Stimulated activated CD4-positive, alpha-beta T cell treated with anti-CD3 and anti-CD28 coated beads, Interleukin-12 subunit alpha, Interleukin-12 subunit beta, amount 100 ng/mL, for 24 hours (primary cell): Measurements from ENCODE around the gene NAPSA.

Experiments
- DNase-seq, 2 experiments: peaks; one replicate each; pipeline ENCODE4 v3.0.0-alpha.2; 2020; ENCODE audit warnings: low read depth in 2 of 2

Gene NAPSA

DNA sequence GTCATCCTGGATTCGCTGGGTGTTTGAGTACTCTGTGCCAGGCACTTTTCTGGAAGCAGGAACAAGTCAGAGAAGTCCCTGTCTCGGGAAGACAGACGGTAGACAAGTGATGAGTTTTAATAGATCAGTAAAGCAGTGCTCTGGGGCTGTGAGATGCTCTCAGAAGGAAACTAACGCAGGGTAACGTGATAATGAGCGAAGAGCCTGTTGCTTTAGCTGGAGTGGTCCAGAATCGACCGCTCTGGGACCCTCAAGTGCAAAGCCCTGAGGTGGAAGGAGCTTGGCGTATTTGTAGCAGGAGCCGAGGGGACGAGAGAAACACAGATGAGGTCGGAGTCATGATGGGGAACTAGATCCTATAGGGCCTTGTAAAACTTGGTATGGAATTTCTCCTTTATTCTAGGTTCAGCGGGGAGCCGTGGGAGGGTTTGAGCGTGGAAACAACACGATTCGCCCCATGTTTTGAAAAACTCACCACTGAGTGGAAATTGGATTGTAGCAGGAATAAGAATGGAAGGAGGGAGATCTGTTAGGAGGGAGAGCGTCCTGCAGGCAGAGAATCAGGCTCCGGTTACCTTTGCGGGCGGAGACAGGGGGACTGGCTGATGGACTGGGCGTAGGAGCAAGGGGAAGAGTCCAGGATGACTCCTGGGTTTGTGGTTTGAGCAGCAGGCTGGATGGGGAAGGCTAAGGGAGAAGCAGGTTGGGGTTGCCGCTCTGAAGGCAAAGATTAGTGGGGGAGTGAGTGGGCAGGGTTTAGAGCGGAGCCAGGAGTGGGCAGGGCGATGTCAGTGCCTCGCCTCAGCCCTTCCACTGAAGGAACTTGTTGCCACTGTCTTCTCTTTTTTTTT lies 19.5 kb upstream of the NAPSA start:
- no peak for DNase-seq

DNA sequence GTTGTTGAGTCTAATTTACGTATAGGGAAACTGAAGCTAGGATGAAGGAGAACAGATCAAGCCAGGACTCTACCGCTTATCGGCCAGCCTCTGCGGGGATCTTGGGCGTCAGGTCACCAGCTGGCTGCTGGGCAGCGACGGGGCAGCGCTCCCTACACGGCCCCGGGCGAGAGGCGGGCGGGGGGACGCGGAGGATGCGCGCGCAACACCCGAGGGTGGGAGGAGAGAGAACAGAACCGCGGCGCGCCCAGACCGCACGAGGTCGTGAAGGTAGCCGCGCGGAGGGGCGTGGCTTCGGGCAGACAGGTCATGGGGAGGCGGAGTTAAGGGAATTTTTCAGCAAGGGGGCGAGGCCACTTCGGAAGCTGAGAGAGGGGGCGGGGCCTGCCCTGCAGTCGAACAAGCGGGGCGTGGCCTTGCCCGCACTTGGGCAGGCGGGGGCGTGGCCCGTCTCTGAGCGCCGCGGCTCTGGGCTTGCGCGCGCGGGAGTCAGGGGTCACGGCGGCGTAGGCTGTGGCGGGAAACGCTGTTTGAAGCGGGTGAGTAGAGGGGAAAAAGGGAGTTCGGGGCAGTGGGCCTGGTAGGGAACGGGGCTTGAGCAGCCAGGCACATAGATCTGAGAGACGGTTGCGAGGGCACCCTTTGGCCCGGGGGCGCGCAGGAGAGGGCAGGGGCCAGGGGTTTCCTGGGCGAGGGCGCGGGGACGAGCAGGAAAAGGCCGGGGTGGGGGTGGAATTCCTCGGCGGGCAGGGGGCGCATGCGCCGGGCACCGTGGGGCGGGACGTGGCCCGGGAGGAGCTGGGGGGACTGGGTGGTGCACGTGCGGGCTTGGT lies 18.6 kb upstream of the NAPSA start, which contains the start of gene POLD1:
Gene POLD1, plus strand, starts transcription at position 496 of the 833 bp plus-strand sequence. CDS start 14,505 bp downstream, outside the sequence.
- DNase-seq: peak; percentile 97 to 99

DNA sequence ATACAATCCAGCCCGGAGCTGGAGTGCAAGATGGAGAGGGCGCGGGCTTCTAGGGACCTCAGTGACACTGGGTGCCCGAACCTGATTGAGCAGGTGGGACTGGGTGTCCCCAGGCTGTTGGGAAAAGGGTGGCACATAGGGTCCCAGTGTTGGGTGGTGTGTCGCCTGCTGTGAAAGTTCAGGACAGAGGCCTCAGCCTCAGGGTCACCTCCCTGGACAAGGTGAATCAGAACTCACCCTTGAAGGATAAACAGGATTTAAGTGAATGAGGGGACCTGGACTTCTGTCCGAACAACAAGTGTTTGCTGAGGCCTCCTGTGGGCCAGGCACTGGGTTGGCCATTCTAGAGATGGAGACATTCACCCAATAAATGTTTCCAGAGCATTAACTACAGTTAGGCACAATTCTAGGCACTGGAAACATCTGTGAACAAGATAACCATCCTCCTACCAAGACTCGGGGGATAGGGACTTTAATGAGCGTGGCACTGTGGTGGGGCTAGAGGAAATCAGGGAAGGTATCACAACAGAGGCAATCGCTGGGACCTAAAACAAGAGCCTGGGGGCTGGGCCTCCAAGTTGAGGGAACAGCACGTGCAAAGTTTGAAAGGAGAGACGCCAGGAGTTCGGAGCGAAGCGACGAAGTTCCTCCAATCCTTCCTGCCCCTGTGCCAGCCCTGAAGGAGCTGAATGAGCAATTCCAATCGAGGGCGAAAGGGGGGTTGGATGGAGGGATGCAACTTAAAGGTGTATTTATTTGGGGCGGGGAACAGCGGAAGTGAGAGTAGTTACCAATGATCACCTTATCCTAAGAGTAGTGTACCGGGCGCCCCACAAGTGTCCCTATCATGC lies 17.8 kb upstream of the NAPSA start:
- DNase-seq: no peak

DNA sequence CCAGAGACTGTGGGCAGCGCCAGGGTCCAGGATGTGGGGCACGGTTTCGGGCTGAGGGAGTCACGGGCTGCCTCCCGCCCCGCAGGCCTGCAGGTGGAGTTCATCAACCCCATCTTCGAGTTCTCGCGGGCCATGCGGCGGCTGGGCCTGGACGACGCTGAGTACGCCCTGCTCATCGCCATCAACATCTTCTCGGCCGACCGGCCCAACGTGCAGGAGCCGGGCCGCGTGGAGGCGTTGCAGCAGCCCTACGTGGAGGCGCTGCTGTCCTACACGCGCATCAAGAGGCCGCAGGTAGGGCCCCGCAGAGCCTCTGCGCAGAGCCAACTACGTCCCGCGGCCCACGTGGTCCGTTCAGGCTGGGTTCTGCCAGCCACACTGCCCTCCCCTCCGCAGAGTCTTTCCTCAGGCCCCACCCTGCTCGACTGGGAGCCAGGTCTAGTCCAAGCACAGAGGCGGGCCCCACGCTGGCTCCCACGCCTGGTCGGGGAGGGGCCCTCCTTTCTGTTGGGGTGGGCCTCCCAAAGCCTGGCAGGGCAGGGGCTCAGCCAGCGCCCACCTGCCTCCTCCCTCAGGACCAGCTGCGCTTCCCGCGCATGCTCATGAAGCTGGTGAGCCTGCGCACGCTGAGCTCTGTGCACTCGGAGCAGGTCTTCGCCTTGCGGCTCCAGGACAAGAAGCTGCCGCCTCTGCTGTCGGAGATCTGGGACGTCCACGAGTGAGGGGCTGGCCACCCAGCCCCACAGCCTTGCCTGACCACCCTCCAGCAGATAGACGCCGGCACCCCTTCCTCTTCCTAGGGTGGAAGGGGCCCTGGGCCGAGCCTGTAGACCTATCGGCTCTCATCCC lies 16.7 kb upstream of the NAPSA start:
- DNase-seq: no peak

DNA sequence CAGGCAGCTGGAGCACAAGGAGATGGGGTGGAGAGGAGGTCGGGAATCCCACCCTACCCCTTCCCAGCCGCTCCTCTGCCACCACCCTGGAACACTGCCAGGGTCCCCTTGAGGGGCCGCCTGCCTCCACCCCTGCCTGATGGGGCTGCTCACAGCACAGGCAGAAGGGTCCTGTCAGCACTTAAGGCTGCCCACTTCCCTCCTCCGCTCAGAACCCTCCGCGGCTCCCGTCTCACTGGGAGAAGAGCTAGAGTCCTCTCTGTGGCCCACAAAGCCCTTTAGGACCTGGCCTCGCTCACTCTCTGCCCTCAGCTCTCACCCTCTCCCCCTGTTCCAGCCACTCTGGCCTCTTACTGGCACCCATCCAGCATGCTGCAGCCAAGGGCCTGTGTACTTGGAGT lies 15.3 kb upstream of the NAPSA start:
- DNase-seq: no peak

DNA sequence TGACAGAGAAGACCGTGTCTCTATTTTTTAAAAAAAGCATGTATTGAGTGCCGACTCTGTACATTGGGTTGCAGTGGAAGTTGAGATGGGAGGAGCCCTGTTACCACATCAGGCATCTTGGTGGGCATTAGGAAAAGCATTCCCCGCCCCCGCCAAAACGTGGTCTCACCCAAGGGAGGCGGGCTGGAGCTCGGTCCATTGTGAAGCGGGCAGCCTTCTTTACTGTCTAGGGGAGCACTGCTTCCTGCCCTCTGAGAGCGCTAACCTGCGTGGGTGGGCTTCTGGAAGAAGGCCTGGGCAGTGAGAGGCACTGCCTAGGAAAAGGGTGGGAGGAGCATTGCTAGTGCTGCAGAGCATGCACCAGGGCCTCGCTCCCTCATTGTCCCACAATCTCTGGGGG lies 14.7 kb upstream of the NAPSA start:
- DNase-seq: no peak

DNA sequence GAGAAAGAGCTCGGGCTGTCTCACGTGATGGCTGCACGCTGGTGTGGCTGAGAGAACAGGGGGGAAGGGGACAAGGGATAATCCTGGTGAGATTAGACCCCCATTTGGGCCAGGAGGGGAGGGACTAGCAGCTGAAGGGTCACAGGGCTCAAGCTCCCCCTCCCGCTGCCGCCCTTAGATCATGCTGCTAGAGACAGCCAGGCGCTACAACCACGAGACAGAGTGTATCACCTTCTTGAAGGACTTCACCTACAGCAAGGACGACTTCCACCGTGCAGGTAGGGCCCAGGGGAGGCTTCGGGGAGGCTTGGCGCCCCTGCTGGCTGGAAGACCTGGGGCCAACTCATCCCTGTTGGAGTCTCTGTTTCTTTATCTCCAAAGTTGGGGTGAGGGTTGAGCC lies 14.2 kb upstream of the NAPSA start:
- DNase-seq: no peak

DNA sequence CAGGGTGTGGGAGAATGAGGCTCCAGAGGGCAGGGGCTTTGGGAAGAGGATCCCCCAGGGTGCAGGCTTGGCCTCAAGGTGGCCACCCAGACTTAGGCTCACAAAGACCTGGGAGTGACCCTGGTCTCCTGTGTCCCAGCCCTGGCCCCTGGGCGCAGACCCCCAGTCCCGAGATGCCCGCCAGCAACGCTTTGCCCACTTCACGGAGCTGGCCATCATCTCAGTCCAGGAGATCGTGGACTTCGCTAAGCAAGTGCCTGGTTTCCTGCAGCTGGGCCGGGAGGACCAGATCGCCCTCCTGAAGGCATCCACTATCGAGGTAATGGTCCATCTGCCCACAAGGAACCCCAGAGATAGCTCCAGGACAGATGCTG lies 13.4 kb upstream of the NAPSA start:
- DNase-seq: no peak

DNA sequence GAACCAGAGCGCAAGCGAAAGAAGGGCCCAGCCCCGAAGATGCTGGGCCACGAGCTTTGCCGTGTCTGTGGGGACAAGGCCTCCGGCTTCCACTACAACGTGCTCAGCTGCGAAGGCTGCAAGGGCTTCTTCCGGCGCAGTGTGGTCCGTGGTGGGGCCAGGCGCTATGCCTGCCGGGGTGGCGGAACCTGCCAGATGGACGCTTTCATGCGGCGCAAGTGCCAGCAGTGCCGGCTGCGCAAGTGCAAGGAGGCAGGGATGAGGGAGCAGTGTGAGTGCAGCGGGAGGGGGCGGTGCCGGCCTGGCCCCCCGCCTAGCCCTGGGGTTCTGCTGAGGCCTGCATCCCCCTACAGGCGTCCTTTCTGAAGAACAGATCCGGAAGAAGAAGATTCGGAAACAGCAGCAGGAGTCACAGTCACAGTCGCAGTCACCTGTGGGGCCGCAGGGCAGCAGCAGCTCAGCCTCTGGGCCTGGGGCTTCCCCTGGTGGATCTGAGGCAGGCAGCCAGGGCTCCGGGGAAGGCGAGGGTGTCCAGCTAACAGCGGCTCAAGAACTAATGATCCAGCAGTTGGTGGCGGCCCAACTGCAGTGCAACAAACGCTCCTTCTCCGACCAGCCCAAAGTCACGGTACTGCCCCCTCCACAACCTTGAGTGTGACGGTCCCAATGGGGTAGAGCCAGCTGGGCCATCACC lies 12.9 kb upstream of the NAPSA start:
- no peak for DNase-seq

DNA sequence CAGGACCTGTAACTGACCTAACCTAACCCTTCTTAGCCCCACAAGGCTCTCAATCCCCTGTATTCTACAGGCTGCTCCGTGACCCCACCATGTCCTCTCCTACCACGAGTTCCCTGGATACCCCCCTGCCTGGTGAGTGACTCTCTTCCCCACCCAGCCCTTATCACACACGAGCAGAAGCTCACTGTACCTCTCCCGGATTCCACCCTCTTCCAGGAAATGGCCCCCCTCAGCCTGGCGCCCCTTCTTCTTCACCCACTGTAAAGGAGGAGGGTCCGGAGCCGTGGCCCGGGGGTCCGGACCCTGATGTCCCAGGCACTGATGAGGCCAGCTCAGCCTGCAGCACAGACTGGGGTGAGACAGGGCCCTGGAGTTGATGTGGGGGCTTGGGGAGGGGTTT lies 12.1 kb upstream of the NAPSA start:
- DNase-seq: no peak

DNA sequence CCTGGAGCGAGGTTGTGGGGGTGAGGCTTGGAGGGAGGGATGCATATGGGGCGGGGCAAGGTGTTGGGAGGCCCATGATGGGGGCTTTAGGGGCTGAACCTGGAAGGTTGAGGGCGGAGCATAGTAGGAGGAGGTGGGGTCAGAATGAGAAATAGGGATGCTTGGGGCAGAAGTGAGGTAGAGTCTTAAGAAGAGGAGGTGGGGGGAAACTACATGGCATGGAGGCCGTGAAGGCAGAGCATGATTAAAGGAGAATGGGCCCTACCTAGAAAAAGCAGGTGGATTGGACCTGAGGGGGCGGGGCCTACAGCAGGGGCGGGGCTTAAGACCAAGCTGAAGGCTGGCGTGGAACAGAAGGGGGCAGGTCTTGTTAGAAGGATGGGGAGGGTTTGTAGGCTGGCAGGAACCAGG lies 11.6 kb upstream of the NAPSA start:
- DNase-seq: no peak

DNA sequence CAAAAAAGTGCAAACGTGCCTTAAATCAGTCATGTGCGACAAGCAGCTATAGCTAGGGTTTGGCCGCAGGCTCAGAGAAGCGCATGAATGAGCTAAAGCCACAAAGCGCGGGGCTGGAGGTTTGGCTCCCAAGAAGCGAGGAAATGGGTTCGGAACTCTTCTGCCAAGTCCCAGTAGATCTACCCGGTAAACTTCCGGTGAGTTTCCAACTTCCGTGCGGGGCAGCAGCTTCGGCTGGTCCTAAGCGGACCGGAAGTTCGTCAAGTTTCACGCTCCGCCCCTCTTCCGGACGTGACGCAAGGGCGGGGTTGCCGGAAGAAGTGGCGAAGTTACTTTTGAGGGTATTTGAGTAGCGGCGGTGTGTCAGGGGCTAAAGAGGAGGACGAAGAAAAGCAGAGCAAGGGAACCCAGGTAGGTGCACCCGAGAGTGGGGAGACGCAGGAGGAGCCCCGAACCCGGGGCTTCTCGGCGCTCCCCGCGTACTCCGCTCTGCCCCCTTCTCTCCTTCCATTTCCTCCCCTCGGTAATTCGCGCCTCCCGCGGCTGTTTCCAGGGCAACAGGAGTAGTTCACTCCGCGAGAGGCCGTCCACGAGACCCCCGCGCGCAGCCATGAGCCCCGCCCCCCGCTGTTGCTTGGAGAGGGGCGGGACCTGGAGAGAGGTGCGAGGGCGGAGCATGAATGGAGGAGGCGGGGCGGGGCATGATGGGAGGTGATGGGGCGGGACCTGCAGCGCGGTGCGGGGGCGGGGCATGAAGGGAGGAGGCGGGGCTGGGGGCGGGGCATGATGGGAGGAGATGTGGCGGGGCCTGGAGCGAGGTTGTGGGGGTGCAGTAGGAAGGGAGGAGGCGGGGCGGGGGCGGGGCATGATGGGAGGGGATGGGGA lies 11.0 kb upstream of the NAPSA start, which contains the start of gene NR1H2:
Gene NR1H2, plus strand, starts transcription at position 292 of the 885 bp plus-strand sequence. CDS start 1,149 bp downstream, outside the sequence.
- DNase-seq: peak; percentile 89 to 90

DNA sequence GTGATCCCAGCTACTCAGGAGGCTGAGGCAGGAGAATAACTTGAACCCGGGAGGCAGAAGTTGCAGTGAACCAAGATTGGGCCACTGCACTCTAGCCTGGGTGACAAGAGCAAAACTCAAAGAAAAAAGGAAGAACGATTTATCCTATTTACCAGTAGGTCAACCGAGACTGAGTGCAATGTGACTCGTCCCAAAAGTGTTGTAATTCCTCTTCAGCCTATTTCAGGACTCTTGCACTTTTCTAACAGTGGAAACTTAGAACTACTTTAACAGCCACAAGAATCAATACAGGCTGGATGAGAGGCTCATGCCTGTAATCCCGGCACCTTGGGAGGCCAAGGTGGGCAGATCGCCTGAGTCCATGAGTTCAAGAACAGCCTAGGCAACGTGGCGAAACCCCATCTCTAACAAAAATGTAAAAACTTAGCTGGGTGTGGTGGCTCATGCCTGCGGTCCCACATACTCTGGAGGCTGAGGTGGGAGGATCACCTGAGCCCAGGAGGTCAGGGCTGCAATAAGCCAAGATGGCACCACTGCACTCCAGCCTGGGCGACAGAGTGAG lies 6.6 kb upstream of the NAPSA start:
- no peak for DNase-seq

DNA sequence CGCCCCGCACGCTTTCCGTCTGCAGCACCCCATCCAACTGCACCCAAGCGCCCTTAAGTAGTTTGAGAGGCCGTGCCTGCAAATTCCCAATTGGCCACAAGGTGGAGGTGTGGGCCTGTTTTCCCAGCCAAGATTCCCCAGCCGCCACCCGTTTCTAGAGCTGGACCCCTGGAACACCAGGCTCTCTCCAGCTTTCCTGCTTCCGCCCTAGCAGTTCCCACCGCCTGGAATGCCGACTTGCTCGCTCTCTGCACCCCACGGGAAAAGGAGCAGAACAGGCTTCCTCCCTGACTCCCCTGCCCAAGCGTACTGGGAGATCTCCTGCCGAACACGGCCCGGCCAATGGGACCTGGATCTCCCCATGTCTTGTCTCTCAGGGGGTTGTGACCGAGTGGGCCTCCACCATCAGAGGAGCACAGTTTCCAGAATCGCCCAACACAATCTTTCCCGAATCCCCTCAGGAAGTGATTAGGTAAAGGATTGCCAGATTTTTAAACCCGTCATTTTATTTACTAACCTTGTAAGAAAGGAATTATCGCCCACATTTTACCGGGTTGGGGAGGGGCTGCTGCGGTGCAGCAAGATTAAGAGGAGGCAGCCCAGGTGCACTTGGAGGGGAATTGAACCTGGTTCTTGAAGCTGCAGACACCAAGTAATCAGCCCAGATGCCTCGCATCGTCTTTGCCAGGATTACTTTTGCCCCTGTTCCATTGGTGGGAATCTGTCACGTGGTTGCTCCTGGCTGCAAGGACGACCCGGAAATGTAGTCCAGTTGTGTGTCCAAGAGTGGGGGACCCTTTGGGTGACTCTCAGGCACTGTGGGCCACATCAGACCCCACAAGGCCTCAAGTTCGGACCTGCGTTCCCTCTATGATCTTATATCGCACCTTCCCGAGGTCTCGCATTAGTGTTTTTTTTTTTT lies 3.5 kb upstream of the NAPSA start:
- peak; percentile 69 to 78 for DNase-seq

DNA sequence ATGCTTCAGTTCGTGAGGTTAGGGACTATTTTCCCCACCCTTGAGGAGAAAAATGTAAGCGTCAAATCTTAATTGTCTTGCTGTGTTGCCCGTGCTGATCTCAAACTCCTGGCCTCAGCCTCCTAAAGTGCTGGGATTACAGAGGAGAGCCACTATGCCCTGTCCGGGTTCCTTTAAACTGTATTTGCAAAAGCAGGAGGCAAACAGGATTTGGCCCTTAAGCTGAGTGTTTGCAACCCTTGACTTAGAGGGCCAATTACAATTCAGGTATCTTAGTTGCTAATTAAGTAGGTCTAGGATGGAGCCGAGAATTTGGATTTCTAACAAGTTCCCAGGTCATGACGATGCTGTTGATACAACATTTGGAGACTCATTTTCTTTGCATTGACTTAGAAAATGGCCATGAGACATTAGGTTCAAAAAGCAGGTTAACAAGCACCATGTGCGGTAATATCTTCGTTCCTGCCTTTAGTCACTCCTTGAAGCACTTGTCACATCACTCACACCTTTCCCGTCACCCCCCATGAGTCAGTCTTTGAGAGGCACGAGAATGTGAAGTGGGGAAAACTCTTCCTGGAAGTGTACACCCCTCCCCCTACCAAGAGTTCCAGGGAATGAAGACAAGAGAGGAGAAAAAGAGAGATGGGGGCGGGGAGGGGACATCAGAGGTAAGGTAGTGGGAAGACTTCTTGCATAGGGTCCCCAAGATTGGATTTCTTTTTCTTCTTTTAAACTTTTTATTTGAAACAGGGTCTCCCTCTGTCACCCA lies 2.6 kb downstream of the NAPSA start:
- no peak for DNase-seq

DNA sequence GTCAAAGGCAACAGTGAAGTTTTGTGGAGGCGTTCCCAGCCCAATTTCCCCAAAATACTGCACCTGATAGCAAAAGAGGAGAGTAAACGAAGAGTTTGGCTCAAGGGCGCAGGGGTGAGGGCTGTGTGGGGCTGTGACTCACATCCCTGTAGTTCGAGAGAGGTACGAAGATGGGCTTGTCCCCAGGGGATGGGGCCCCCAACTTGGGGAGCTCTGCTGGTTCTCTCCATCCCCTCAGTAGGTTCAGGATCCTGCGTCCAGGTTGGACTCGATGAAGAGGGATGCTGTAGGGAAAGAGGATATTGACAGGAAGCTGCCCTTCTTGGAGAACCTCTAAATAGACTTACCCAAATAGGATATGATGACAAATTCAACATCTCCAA lies 3.4 kb downstream of the NAPSA start:
- DNase-seq: no peak
